HepG2 (cell line): ENCODE data around the gene TMOD3. TPM values are rescaled to one million over a fixed set of nuclear protein-coding genes. Genes with fewer than 3 reads are reported as not detected.

Experiments used
- ATAC-seq: fragments of 200-7000 bp; cut with Tn5 transposase; 3 replicates; pipeline ENCODE4 v1.9.1; 2020; ENCODE audit warnings: mild to moderate bottlenecking, moderate library complexity
- BruUV-seq: library from RNA; stranded (reverse); fragments of 400-500 nt; replicated peaks from 2 replicates; lab custom pipeline; 2021; lab: Mats Ljungman, UMichigan
- CTCF ChIA-PET: fragments of 300-600 bp; formaldehyde crosslinking; extraction: SDS; loops from one replicate; lab custom pipeline; 2021; ENCODE audit warnings: low total read pairs, inconsistent platforms, low intra/inter-chr PET ratio; lab: Yijun Ruan, JAX
- POLR2A ChIA-PET: fragments of 350-600 bp; sonication (Branson Sonifier 250); formaldehyde crosslinking; loops from one replicate; lab custom pipeline; 2020; ENCODE audit warnings: antibody characterized with exemption, inconsistent platforms; lab: Yijun Ruan, JAX
- DNase-seq: peaks from one replicate; pipeline ENCODE4 v3.0.0-alpha.2; 2015; ENCODE audit warnings: low spot score
- FAIRE-seq: peaks from 3 replicates; lab custom pipeline; 2011; peaks lifted over from hg19 to GRCh38; lab: Jason Lieb, UNC
- H2AFZ ChIP-seq: one replicate; pipeline ENCODE4 v1.6.1; 2011; ENCODE audit warnings: low read length, inconsistent platforms
- H3K27ac ChIP-seq: fragments of 300-600 bp; 3 replicates; pipeline ENCODE4 v1.8.0; 2011; ENCODE audit warnings: mixed run types, mild to moderate bottlenecking, mixed read lengths, low read length, inconsistent platforms; ENCODE audit not compliant: insufficient read depth; ENCODE audit errors: extremely low read length
- H3K27me3 ChIP-seq, 2 experiments: fragments of 200-600 bp in 1 of 2; 2 replicates in 1 of 2; 3 replicates in 1 of 2; pipeline versions ENCODE4 v1.6.0 to v1.8.0; 2011; ENCODE audit warnings: low read length in 2 of 2, mild to moderate bottlenecking in 2 of 2, moderate library complexity in 2 of 2, inconsistent platforms in 1 of 2; ENCODE audit not compliant: insufficient read depth in 2 of 2, control insufficient read depth in 1 of 2
- H3K36me3 ChIP-seq, 2 experiments: fragments of 200-600 bp in 1 of 2; replicated peaks in 1 of 2; 2 replicates in 1 of 2; 3 replicates in 1 of 2; pipeline versions ENCODE4 v1.5.1 to v1.8.0; 2011; ENCODE audit warnings: low read length in 2 of 2, inconsistent platforms in 1 of 2; ENCODE audit not compliant: insufficient read depth in 2 of 2, control insufficient read depth in 1 of 2
- H3K4me1 ChIP-seq: 2 replicates; pipeline ENCODE4 v1.5.1; 2012; ENCODE audit warnings: low read length, inconsistent platforms; ENCODE audit not compliant: insufficient read depth
- H3K4me2 ChIP-seq: 2 replicates; pipeline ENCODE4 v1.6.0; 2011; ENCODE audit warnings: low read depth, low read length, inconsistent platforms
- H3K4me3 ChIP-seq, 3 experiments: fragments of 200-600 bp in 1 of 3; sonication (generic), shearing (Covaris generic) in 1 of 3; replicated peaks in 1 of 3; 2 replicates each; pipeline ENCODE4 v1.5.1; 2011 to 2016; ENCODE audit warnings: low read length in 3 of 3, inconsistent platforms in 2 of 3, low read depth in 2 of 3, mild to moderate bottlenecking in 2 of 3, control low read depth in 1 of 3, mixed read lengths in 1 of 3; ENCODE audit not compliant: insufficient read depth in 1 of 3
- H3K79me2 ChIP-seq: one replicate; pipeline ENCODE4 v1.6.1; 2011; ENCODE audit warnings: low read length, inconsistent platforms; ENCODE audit not compliant: insufficient read depth
- H3K9ac ChIP-seq: 2 replicates; pipeline ENCODE4 v1.6.0; 2011; ENCODE audit warnings: mild to moderate bottlenecking, low read depth, low read length, inconsistent platforms; ENCODE audit not compliant: insufficient read depth
- H3K9me3 ChIP-seq: 2 replicates; pipeline ENCODE4 v1.5.1; 2012; ENCODE audit warnings: mild to moderate bottlenecking, low read length
- H4K20me1 ChIP-seq: 2 replicates; pipeline ENCODE4 v1.6.0; 2011; ENCODE audit warnings: inconsistent platforms, mild to moderate bottlenecking, low read length, moderate library complexity; ENCODE audit not compliant: insufficient read depth
- CBFB ChIP-seq: sonication (generic); formaldehyde crosslinking; IDR thresholded peaks from 2 replicates; pipeline ENCODE4 v1.4.0; 2020; ENCODE audit warnings: missing genetic modification reagents
- FOXP1 ChIP-seq, 2 experiments: fragments of 450-650 bp in 1 of 2; IDR thresholded peaks; 2 replicates each; pipeline ENCODE4 v1.6.1; 2017 to 2018; ENCODE audit warnings: antibody characterized with exemption in 1 of 2
- KLF9 ChIP-seq: IDR thresholded peaks from 2 replicates; pipeline ENCODE4 v1.6.1; 2016; ENCODE audit warnings: low read depth
- ZBTB7A ChIP-seq: sonication (generic); formaldehyde crosslinking; IDR thresholded peaks from 2 replicates; pipeline ENCODE4 v1.8.0; 2022; ENCODE audit warnings: mild to moderate bottlenecking, missing genetic modification reagents
- ZFY ChIP-seq: sonication (generic); formaldehyde crosslinking; IDR thresholded peaks from 2 replicates; pipeline ENCODE4 v1.4.0; 2020; ENCODE audit warnings: missing genetic modification reagents
- ZNF232 ChIP-seq: sonication (generic); formaldehyde crosslinking; IDR thresholded peaks from 2 replicates; pipeline ENCODE4 v1.4.0; 2020; ENCODE audit warnings: missing genetic modification reagents, borderline replicate concordance
- ZNF629 ChIP-seq: sonication (generic); formaldehyde crosslinking; conservative IDR thresholded peaks from 2 replicates; pipeline ENCODE4 v1.5.0; 2020; ENCODE audit warnings: missing genetic modification reagents
- ZNF841 ChIP-seq: sonication (generic); formaldehyde crosslinking; IDR thresholded peaks from 2 replicates; pipeline ENCODE4 v1.8.1; 2023; ENCODE audit warnings: missing genetic modification reagents, borderline replicate concordance
- in situ Hi-C: cut with HindIII; loops from 2 replicates; pipeline ENCODE4 v1.10.0; 2017; ENCODE audit warnings: low pct_unique_long_range_greater_than_20kb; ENCODE audit not compliant: extremely low pct_ligation_motif_present
- intact Hi-C: fragments of 100-400 bp; cut with micrococcal nuclease; formaldehyde crosslinking; loops from one replicate; pipeline ENCODE4 v1.10.0; 2022; ENCODE audit not compliant: unreplicated experiment
- polyA plus RNA-seq, 8 experiments: library from polyadenylated mRNA; depleted of rRNA in 3 of 8; stranded (reverse) in 7 of 8; unstranded in 1 of 8; fragments of >200 nt; fragmentation: Illumina TruSeq in 4 of 8; extraction: Trizol in 4 of 8; gene quantifications; 2 replicates each; pipeline versions ENCODE4 v1.2.1 to v1.2.3, GENCODE V29; 2011 to 2016; ENCODE audit warnings: low read depth in 4 of 8, missing spikeins in 1 of 8, mixed read lengths in 1 of 8; ENCODE audit not compliant: insufficient read depth in 1 of 8
- total RNA-seq, 5 experiments: library from RNA; depleted of rRNA; stranded (reverse); fragments of >200 nt; fragmentation: Illumina TruSeq; extraction: Trizol; gene quantifications; 2 replicates each; pipeline ENCODE4 v1.2.3, GENCODE V29; 2016; ENCODE audit warnings: low read depth in 1 of 5
- TF ChIP-seq, protein P1 (sequence below): sonication (generic); formaldehyde crosslinking; IDR thresholded peaks from 2 replicates; pipeline ENCODE4 v1.4.0; 2020; ENCODE audit warnings: mild to moderate bottlenecking, missing genetic modification reagents
- TF ChIP-seq, protein P2 (sequence below): sonication (generic); formaldehyde crosslinking; IDR thresholded peaks from 2 replicates; pipeline ENCODE4 v1.4.0; 2020; ENCODE audit warnings: missing genetic modification reagents
- TF ChIP-seq, protein P3 (sequence below): sonication (generic); formaldehyde crosslinking; IDR thresholded peaks from 2 replicates; pipeline ENCODE4 v1.9.0; 2022; ENCODE audit warnings: missing genetic modification reagents, mild to moderate bottlenecking, borderline replicate concordance

Gene TMOD3
- total and polyA plus RNA-seq, 2 of the 13 experiments (the other 11 are each of a cell fraction or from before 2014, with no cell fraction given) = 5.1 to 23.2 TPM

GRCh38 chr15:51939216-51939615 is 109.8 kb downstream of the TMOD3 start:
- FAIRE-seq (no peak), ATAC-seq (no peak), DNase-seq (no peak)
- TF ChIP-seq ZBTB7A (CRISPR knock-in tag) (no peak), ZNF232 (no peak), ZNF629 (no peak), ZFY (no peak), FOXP1 (IDR thresholded peaks at IDR 0.05) (no peak), FOXP1 (CRISPR knock-in tag; IDR thresholded peaks at IDR 0.05) (no peak), ZNF841 (no peak), CBFB (CRISPR knock-in tag) (no peak), KLF9 (CRISPR knock-in tag) (no peak)
- TF ChIP-seq, protein P1, sequence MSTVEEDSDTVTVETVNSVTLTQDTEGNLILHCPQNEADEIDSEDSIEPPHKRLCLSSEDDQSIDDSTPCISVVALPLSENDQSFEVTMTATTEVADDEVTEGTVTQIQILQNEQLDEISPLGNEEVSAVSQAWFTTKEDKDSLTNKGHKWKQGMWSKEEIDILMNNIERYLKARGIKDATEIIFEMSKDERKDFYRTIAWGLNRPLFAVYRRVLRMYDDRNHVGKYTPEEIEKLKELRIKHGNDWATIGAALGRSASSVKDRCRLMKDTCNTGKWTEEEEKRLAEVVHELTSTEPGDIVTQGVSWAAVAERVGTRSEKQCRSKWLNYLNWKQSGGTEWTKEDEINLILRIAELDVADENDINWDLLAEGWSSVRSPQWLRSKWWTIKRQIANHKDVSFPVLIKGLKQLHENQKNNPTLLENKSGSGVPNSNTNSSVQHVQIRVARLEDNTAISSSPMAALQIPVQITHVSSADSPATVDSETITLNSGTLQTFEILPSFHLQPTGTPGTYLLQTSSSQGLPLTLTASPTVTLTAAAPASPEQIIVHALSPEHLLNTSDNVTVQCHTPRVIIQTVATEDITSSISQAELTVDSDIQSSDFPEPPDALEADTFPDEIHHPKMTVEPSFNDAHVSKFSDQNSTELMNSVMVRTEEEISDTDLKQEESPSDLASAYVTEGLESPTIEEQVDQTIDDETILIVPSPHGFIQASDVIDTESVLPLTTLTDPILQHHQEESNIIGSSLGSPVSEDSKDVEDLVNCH = no peak
- TF ChIP-seq, protein P2, sequence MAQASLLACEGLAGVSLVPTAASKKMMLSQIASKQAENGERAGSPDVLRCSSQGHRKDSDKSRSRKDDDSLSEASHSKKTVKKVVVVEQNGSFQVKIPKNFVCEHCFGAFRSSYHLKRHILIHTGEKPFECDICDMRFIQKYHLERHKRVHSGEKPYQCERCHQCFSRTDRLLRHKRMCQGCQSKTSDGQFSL (CRISPR knock-in tag) = no peak
- TF ChIP-seq, protein P3, sequence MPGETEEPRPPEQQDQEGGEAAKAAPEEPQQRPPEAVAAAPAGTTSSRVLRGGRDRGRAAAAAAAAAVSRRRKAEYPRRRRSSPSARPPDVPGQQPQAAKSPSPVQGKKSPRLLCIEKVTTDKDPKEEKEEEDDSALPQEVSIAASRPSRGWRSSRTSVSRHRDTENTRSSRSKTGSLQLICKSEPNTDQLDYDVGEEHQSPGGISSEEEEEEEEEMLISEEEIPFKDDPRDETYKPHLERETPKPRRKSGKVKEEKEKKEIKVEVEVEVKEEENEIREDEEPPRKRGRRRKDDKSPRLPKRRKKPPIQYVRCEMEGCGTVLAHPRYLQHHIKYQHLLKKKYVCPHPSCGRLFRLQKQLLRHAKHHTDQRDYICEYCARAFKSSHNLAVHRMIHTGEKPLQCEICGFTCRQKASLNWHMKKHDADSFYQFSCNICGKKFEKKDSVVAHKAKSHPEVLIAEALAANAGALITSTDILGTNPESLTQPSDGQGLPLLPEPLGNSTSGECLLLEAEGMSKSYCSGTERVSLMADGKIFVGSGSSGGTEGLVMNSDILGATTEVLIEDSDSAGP (CRISPR knock-in tag) = no peak
- H3K79me2 ChIP-seq = peaks cover 6% of the 10 kb centered on the region
- no peak overlapping the region for H2AFZ ChIP-seq
- H3K9me3 ChIP-seq = no peaks in the 10 kb centered on the region
- H4K20me1 ChIP-seq = peaks cover 9% of the 10 kb centered on the region; the same call in 1 of the 2 replicates
- BruUV-seq = no TSS peak
- 0 out of 2 replicates have a peak, but pooled peaks cover 8% of the 10 kb centered on the region for H3K4me1 ChIP-seq
- POLR2A ChIA-PET = no interaction called here
- H3K9ac ChIP-seq = no peak overlapping the region
- H3K4me2 ChIP-seq = no peak overlapping the region
- no peak overlapping the region for H3K27ac ChIP-seq
- H3K36me3 ChIP-seq = peaks cover 9 to 57% of the 10 kb centered on the region in 2 experiments
- in situ Hi-C loops (no loop called here), intact Hi-C loops (no loop called here)
- CTCF ChIA-PET = no interaction called here
- no peak overlapping the region for H3K4me3 ChIP-seq
- H3K27me3 ChIP-seq = no peaks in the 10 kb centered on the region
